ENCODE results near the gene GMDS.

Gene GMDS

GRCh38 chr6:1809291-1809988 is 436.0 kb downstream of the GMDS start:
- ATAC-seq (replicated peaks) (no peak), DNase-seq (no peak)
- Mint-ChIP-seq H3K4me3 (no peak overlapping the region), H3K4me1 (ENCODE audit: low read depth in 2 of 2) (no peaks in the 10 kb centered on the region), H3K27me3 (no peaks in the 10 kb centered on the region), H3K9me3 (no peaks in the 10 kb centered on the region), H3K36me3 (ENCODE audit: insufficient read depth) (no peaks in the 10 kb centered on the region), H3K27ac (no peak overlapping the region)

DNA sequence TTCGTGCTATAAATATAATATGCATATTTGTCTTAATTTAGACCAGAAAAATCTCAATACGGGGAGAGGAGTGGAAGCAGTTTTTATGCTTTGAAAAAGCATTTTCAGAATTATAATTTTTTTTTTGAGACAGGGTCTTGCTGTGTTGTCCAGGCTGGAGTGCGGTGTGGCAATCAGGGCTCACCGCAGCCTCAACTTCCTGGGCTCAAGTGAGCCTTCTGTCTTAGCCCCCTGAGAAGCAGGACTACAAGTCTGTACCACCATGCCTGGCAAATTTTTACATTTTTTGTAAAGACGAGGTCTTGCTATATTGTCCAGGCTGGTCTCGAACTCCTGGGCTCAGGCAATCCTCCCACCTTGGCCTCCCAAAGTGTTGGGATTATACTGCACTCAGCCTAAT is 438.5 kb downstream of the GMDS start:
- Mint-ChIP-seq H3K27me3 (no peaks in the 10 kb centered on the region), H3K36me3 (ENCODE audit: insufficient read depth) (no peaks in the 10 kb centered on the region), H3K27ac (no peak overlapping the region), H3K4me3 (no peak overlapping the region), H3K4me1 (ENCODE audit: low read depth in 2 of 2) (no peaks in the 10 kb centered on the region), H3K9me3 (no peaks in the 10 kb centered on the region)
- DNase-seq (no peak), ATAC-seq (replicated peaks) (no peak)

DNA sequence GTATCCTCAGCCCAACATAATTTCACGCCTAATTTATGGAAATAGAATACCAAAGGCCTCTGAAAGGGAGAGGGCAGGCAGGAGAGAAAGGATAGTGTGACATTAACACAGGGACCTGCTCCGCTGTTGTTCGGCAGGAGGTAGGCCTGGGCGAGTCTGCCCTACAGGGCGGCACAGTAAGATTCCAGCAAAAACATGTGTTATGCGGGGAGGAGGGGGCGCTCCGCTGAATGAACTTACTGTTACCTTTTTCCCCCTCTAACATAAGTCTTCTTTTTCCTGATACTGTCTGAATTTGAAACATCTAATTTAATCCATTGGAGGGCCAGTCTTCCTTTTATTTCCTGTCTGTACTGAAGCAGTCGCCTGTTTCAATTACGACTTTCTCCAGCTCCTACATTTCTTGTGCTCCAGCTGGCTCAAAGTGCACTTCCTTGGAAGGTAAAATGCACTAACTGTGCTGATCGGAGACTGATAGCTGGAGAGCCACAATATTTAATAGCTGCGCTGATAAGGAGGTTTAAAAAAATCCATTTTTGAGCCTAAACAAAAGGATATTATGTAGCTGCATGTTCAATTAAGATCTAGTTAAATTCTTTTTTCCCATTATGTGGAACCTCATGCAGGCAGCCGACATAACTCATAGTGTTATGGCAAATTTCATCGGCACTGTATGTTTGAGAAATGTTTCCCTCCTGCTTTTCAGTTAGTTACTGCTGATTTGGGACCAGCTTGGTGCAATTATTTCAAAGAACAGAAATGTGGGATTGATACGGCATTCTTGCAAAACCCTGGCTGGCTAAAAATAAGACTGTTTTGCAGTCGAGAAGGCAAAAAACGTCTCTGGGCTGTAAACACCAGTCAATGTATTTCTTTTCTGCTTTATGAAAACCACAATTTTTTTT is 442.7 kb downstream of the GMDS start:
- Mint-ChIP-seq H3K27ac (no peak overlapping the region), H3K27me3 (no peaks in the 10 kb centered on the region), H3K9me3 (no peaks in the 10 kb centered on the region), H3K4me1 (ENCODE audit: low read depth in 2 of 2) (no peaks in the 10 kb centered on the region), H3K36me3 (ENCODE audit: insufficient read depth) (no peaks in the 10 kb centered on the region), H3K4me3 (no peak overlapping the region)
- no peak for DNase-seq
- no peak for ATAC-seq (replicated peaks)

GRCh38 chr6:1801401-1801800 is 444.0 kb downstream of the GMDS start:
- Mint-ChIP-seq H3K9me3 (no peaks in the 10 kb centered on the region), H3K4me1 (ENCODE audit: low read depth in 2 of 2) (no peaks in the 10 kb centered on the region), H3K36me3 (ENCODE audit: insufficient read depth) (no peaks in the 10 kb centered on the region), H3K27me3 (no peaks in the 10 kb centered on the region), H3K4me3 (no peak overlapping the region), H3K27ac (no peak overlapping the region)
- ATAC-seq (replicated peaks): no peak
- no peak for DNase-seq

GRCh38 chr6:1800845-1801244 is 444.6 kb downstream of the GMDS start:
- no peaks in the 10 kb centered on the region for H3K9me3 Mint-ChIP-seq

GRCh38 chr6:1798965-1799325 is 446.5 kb downstream of the GMDS start:
- Mint-ChIP-seq H3K4me1 (ENCODE audit: low read depth in 2 of 2) (no peaks in the 10 kb centered on the region), H3K36me3 (ENCODE audit: insufficient read depth) (no peaks in the 10 kb centered on the region), H3K27me3 (no peaks in the 10 kb centered on the region), H3K4me3 (no peak overlapping the region), H3K27ac (no peak overlapping the region), H3K9me3 (no peaks in the 10 kb centered on the region)
- DNase-seq (no peak), ATAC-seq (replicated peaks) (no peak)

More at GRCh38 chr6:1800845-1801244, 444.6 kb downstream of the GMDS start:
- no peaks in the 10 kb centered on the region for H3K36me3 Mint-ChIP-seq (ENCODE audit: insufficient read depth)
- no peak overlapping the region for H3K27ac Mint-ChIP-seq
- no peaks in the 10 kb centered on the region for H3K27me3 Mint-ChIP-seq
- DNase-seq: no peak
- ATAC-seq (replicated peaks): no peak
- H3K4me3 Mint-ChIP-seq: no peak overlapping the region
- H3K4me1 Mint-ChIP-seq (ENCODE audit: low read depth in 2 of 2): no peaks in the 10 kb centered on the region

- DNase-seq (no peak), ATAC-seq (replicated peaks) (no peak)
- H3K36me3 Mint-ChIP-seq (ENCODE audit: insufficient read depth): no peaks in the 10 kb centered on the region
- no peaks in the 10 kb centered on the region for H3K4me1 Mint-ChIP-seq (ENCODE audit: low read depth in 2 of 2)
- no peak overlapping the region for H3K4me3 Mint-ChIP-seq
- no peak overlapping the region for H3K27ac Mint-ChIP-seq
- no peaks in the 10 kb centered on the region for H3K27me3 Mint-ChIP-seq
- no peaks in the 10 kb centered on the region for H3K9me3 Mint-ChIP-seq
These were observed 447.0 kb downstream of the GMDS start for GRCh38 chr6:1798303-1798964.

- Mint-ChIP-seq H3K27me3 (no peaks in the 10 kb centered on the region), H3K4me3 (no peak overlapping the region), H3K9me3 (no peaks in the 10 kb centered on the region), H3K27ac (no peak overlapping the region), H3K4me1 (ENCODE audit: low read depth in 2 of 2) (no peaks in the 10 kb centered on the region), H3K36me3 (ENCODE audit: insufficient read depth) (no peaks in the 10 kb centered on the region)
- ATAC-seq (replicated peaks) (no peak), DNase-seq (no peak)
These were observed 447.6 kb downstream of the GMDS start for GRCh38 chr6:1797801-1798200.

DNA sequence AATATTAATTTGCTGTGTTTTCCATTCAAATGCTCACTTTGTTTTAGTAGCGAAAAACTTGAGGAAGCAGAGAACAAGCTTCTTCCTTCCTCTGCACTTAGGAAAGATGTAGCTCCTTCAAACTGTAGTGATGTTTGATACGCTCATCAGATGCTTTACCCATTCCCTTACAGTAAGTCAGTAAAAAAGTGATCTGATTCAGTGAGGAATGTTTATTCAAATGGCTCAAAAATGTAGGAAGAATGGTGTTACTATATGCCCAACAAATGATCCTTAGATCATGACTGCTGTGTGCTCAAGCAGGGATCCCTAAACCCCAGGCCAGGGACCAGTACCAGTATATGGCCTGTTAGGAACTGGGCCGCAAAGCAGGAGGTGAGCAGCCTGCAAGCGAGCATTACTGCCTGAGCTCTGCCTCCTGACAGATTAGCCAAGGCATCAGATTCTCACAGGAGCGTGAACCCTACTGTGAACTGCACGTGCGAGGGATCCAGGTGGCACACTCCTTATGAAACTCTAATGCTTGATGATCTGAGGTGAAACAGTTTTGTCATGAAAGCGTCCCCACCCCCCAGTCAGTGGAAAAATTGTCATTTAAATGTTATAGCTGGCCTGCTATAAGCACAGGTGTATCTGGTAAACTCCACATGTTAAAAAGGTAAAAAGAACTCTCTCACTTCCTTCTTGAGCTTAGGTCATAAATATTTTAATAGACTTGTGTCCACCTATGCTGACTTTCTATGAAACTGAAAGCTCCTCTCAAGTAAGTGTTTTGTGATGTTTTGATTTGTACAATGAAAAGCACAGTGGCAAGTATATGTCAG is 448.5 kb downstream of the GMDS start:
- Mint-ChIP-seq H3K27ac (peak overlapping the region in 1 of 2 donors; percentile 59), H3K36me3 (ENCODE audit: insufficient read depth) (no peaks in the 10 kb centered on the region), H3K9me3 (no peaks in the 10 kb centered on the region), H3K4me1 (ENCODE audit: low read depth in 2 of 2) (no peaks in the 10 kb centered on the region), H3K4me3 (no peak overlapping the region), H3K27me3 (no peaks in the 10 kb centered on the region)
- DNase-seq (no peak), ATAC-seq (replicated peaks) (no peak)

DNA sequence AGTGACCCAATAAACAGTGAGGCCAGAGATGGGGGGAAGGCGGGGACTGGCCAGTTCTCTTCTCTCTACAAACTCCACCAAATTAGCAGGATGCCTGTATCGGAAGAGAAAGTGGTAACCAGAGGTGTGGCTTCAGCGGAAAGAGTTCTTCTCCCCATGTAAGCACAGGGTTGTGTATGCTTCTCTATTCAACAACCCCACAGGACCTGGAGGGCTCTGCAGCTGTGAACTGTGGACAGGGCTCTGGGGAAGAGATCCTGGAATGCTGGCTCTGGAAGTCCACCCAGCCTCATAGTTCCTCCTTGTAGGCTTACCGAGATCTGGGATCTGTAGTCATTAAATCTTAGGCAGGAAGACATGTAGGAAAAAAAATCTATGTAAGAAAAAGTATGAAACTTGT is 449.5 kb downstream of the GMDS start:
- no peak for ATAC-seq (replicated peaks)
- no peak for DNase-seq
- Mint-ChIP-seq H3K27ac (no peak overlapping the region), H3K27me3 (no peaks in the 10 kb centered on the region), H3K9me3 (no peaks in the 10 kb centered on the region), H3K36me3 (ENCODE audit: insufficient read depth) (no peaks in the 10 kb centered on the region), H3K4me1 (ENCODE audit: low read depth in 2 of 2) (no peaks in the 10 kb centered on the region), H3K4me3 (no peak overlapping the region)

GRCh38 chr6:1792989-1793388 is 452.4 kb downstream of the GMDS start:
- H3K36me3 Mint-ChIP-seq (ENCODE audit: insufficient read depth): no peaks in the 10 kb centered on the region
- H3K9me3 Mint-ChIP-seq: no peaks in the 10 kb centered on the region
- no peak overlapping the region for H3K4me3 Mint-ChIP-seq
- no peaks in the 10 kb centered on the region for H3K27me3 Mint-ChIP-seq
- ATAC-seq (replicated peaks) (no peak), DNase-seq (no peak)
- peaks cover under 1 to 3% of the 10 kb centered on the region in 2 donors for H3K4me1 Mint-ChIP-seq (ENCODE audit: low read depth in 2 of 2)
- H3K27ac Mint-ChIP-seq: no peak overlapping the region

GRCh38 chr6:1790684-1791083 is 454.7 kb downstream of the GMDS start:
- H3K4me3 Mint-ChIP-seq: no peak overlapping the region

DNA sequence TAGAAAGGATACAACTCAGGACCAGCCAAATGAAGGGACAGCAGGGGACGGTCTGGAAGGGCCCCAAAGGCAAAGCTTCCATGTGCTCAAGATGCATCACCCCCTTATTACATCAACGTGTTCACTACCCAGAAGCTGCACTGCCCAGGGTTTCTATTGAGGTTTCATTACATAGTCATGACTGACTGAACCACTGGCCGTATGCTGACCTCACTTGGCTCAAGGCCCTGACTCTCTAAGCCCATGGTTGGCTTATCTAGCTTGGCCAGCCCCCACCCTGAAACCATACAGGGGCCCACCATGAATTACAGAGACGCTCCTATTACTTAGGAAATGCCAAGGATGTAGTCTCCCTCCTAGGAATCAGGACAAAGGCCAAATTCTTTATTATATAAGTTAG is 456.3 kb downstream of the GMDS start:
- Mint-ChIP-seq H3K36me3 (ENCODE audit: insufficient read depth) (no peaks in the 10 kb centered on the region), H3K4me3 (no peak overlapping the region), H3K4me1 (ENCODE audit: low read depth in 2 of 2) (peaks cover 7 to 20% of the 10 kb centered on the region in 2 donors), H3K27me3 (no peaks in the 10 kb centered on the region), H3K27ac (no peak overlapping the region), H3K9me3 (no peaks in the 10 kb centered on the region)
- ATAC-seq (replicated peaks) (no peak), DNase-seq (no peak)

More at GRCh38 chr6:1790684-1791083, 454.7 kb downstream of the GMDS start:
- H3K9me3 Mint-ChIP-seq: no peaks in the 10 kb centered on the region
- ATAC-seq (replicated peaks) (no peak), DNase-seq (no peak)
- peaks cover 7 to 20% of the 10 kb centered on the region in 2 donors for H3K4me1 Mint-ChIP-seq (ENCODE audit: low read depth in 2 of 2)
- no peaks in the 10 kb centered on the region for H3K27me3 Mint-ChIP-seq
- no peak overlapping the region for H3K27ac Mint-ChIP-seq
- no peaks in the 10 kb centered on the region for H3K36me3 Mint-ChIP-seq (ENCODE audit: insufficient read depth)
